ENCODE measurements around the gene DNA2.

The DNA2 gene

DNA sequence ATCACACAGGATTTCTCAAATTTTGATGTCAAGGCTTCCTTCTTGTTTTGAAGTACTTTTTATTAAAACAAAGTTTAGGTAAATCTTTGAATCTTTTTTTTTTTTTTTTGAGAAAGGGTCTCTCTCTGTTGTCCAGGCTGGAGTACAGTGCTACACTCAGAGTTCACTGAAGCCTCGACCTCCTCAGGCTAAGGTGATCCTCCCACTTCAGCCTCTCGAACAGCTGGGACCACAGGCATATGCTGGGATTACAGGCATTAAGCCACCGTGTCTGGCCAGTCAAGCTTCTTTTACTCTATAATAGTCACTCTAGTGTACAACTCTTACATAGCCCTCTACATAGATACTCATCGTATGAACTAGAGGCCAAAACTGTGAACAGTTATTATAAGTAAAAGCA lies 68.1 kb downstream of the DNA2 start:
- Histone ChIP-seq H3K9me3 (ENCODE audit: control insufficient read depth, low read length) (no peaks in the 10 kb centered on the region), H3K27me3 (ENCODE audit: control insufficient read depth, insufficient read depth, low read length) (no peaks in the 10 kb centered on the region), H3K36me3 (ENCODE audit: control insufficient read depth, insufficient read depth, low read length) (no peaks in the 10 kb centered on the region), H2AFZ (no peak overlapping the region), H3K4me2 (ENCODE audit: low read length) (no peak overlapping the region), H3K79me2 (peaks cover 28% of the 10 kb centered on the region), H3K4me3 (ENCODE audit: low read depth, low read length) (no peak overlapping the region), H3K27ac (no peak overlapping the region), H3K9ac (no peak overlapping the region), H3K4me1 (peaks cover 6% of the 10 kb centered on the region)
- TF ChIP-seq, protein P1, sequence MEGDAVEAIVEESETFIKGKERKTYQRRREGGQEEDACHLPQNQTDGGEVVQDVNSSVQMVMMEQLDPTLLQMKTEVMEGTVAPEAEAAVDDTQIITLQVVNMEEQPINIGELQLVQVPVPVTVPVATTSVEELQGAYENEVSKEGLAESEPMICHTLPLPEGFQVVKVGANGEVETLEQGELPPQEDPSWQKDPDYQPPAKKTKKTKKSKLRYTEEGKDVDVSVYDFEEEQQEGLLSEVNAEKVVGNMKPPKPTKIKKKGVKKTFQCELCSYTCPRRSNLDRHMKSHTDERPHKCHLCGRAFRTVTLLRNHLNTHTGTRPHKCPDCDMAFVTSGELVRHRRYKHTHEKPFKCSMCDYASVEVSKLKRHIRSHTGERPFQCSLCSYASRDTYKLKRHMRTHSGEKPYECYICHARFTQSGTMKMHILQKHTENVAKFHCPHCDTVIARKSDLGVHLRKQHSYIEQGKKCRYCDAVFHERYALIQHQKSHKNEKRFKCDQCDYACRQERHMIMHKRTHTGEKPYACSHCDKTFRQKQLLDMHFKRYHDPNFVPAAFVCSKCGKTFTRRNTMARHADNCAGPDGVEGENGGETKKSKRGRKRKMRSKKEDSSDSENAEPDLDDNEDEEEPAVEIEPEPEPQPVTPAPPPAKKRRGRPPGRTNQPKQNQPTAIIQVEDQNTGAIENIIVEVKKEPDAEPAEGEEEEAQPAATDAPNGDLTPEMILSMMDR (IDR thresholded peaks at IDR 0.05), result no peak

DNA sequence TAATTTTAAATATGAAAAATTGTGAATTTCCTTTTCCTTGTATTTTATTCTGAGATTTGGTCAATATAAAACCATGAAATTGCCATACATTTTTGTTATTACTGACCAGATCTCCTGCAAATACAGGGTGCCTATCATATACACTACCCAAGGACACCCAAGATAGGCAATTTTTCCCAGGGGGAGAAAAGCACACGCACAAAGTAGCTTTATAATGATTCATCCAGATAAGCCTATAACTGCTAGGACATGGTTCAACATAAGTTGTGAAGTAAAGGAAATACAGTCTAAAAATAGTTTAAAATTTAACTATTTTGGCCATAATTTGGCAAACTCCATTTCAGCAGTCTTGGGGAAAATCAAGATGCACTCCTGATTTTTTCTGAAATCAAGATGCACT lies 69.5 kb downstream of the DNA2 start:
- Histone ChIP-seq H3K79me2 (peaks cover 28% of the 10 kb centered on the region), H3K4me1 (peaks cover 6% of the 10 kb centered on the region), H3K36me3 (ENCODE audit: control insufficient read depth, insufficient read depth, low read length) (no peaks in the 10 kb centered on the region), H3K27ac (no peak overlapping the region), H2AFZ (no peak overlapping the region), H3K9me3 (ENCODE audit: control insufficient read depth, low read length) (no peaks in the 10 kb centered on the region), H3K4me3 (ENCODE audit: low read depth, low read length) (no peak overlapping the region), H3K27me3 (ENCODE audit: control insufficient read depth, insufficient read depth, low read length) (no peaks in the 10 kb centered on the region), H3K9ac (no peak overlapping the region), H3K4me2 (ENCODE audit: low read length) (no peak overlapping the region)
- TF ChIP-seq, protein P1 (IDR thresholded peaks at IDR 0.05), result no peak

GRCh38 chr10:68397005-68397404 lies 74.8 kb downstream of the DNA2 start:
- Histone ChIP-seq H2AFZ (no peak overlapping the region), H3K9me3 (ENCODE audit: control insufficient read depth, low read length) (no peaks in the 10 kb centered on the region), H3K9ac (no peak overlapping the region), H3K4me2 (ENCODE audit: low read length) (no peak overlapping the region), H3K27me3 (ENCODE audit: control insufficient read depth, insufficient read depth, low read length) (no peaks in the 10 kb centered on the region), H3K4me3 (ENCODE audit: low read depth, low read length) (no peak overlapping the region), H3K4me1 (no peaks in the 10 kb centered on the region), H3K27ac (no peak overlapping the region), H3K36me3 (ENCODE audit: control insufficient read depth, insufficient read depth, low read length) (no peaks in the 10 kb centered on the region), H3K79me2 (peaks cover 7% of the 10 kb centered on the region)
- TF ChIP-seq, protein P1 (IDR thresholded peaks at IDR 0.05), result no peak

GRCh38 chr10:68385740-68386139 lies 86.0 kb downstream of the DNA2 start:
- Histone ChIP-seq H3K79me2 (no peaks in the 10 kb centered on the region), H3K27me3 (ENCODE audit: control insufficient read depth, insufficient read depth, low read length) (no peaks in the 10 kb centered on the region), H3K9ac (no peak overlapping the region), H3K27ac (no peak overlapping the region), H3K4me2 (ENCODE audit: low read length) (no peak overlapping the region), H3K36me3 (ENCODE audit: control insufficient read depth, insufficient read depth, low read length) (no peaks in the 10 kb centered on the region), H2AFZ (no peak overlapping the region), H3K4me3 (ENCODE audit: low read depth, low read length) (no peak overlapping the region), H3K9me3 (ENCODE audit: control insufficient read depth, low read length) (no peaks in the 10 kb centered on the region), H3K4me1 (no peaks in the 10 kb centered on the region)
- TF ChIP-seq, protein P1 (IDR thresholded peaks at IDR 0.05), result no peak

DNA sequence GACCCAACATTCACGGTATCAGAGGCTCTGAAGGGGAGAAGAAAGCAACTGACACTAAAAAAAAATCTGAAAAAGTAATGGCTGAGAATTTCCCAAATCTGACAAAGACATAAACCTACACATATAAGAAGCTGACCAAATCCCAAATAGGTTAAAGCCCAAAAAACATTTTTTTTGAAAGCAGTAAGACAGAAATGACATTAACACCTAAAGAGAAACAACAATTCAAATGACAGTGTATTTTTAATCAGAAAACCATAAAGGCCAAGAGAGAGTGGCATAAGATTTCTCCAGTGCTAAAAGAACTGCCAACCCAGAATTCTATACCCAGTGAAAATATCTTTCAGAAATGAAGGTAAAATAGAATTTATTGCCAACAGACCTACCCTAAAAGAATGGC lies 100.2 kb downstream of the DNA2 start:
- Histone ChIP-seq H3K36me3 (ENCODE audit: control insufficient read depth, insufficient read depth, low read length) (no peaks in the 10 kb centered on the region), H3K27me3 (ENCODE audit: control insufficient read depth, insufficient read depth, low read length) (no peaks in the 10 kb centered on the region), H3K4me3 (ENCODE audit: low read depth, low read length) (no peak overlapping the region), H2AFZ (no peak overlapping the region), H3K9me3 (ENCODE audit: control insufficient read depth, low read length) (no peaks in the 10 kb centered on the region), H3K27ac (no peak overlapping the region), H3K4me2 (ENCODE audit: low read length) (no peak overlapping the region), H3K4me1 (no peaks in the 10 kb centered on the region), H3K79me2 (no peaks in the 10 kb centered on the region), H3K9ac (no peak overlapping the region)
- TF ChIP-seq, protein P1 (IDR thresholded peaks at IDR 0.05), result no peak

Data from parathyroid adenoma (tissue), 2 donors.